Measurements from ENCODE around the gene CCDC134.

- TF ChIP-seq CTCF (IDR thresholded peaks at IDR 0.05) (no peak), ZFX (IDR thresholded peaks at IDR 0.05; ENCODE audit: borderline replicate concordance) (no peak)
Measured at GRCh38 chr22:41840216-41840615, 39.7 kb downstream of the CCDC134 start.

Data from 22Rv1 (cell line).